Stimulated activated CD4-positive, alpha-beta T cell treated with anti-CD3 and anti-CD28 coated beads, Interleukin-1b, Interleukin-23, amount 100 ng/mL, for 24 hours (primary cell): ENCODE measurements around the gene CLCN4.

Experiments used
- DNase-seq, 4 experiments: peaks; one replicate each; pipeline ENCODE4 v3.0.0-alpha.2; 2020; ENCODE audit warnings: low read depth in 4 of 4, low spot score in 1 of 4

CLCN4 gene

GRCh38 chrX:10193587-10193986 lies 36.8 kb downstream of the CLCN4 start:
- DNase-seq: no peak

GRCh38 chrX:10195425-10195824 lies 38.6 kb downstream of the CLCN4 start:
- no peak for DNase-seq

- no peak for DNase-seq
Observed at GRCh38 chrX:10195947-10196346, 39.2 kb downstream of the CLCN4 start.

GRCh38 chrX:10197279-10198210 lies 40.8 kb downstream of the CLCN4 start:
- DNase-seq: no peak

GRCh38 chrX:10198254-10198653 lies 41.5 kb downstream of the CLCN4 start:
- no peak for DNase-seq

GRCh38 chrX:10199212-10199611 lies 42.4 kb downstream of the CLCN4 start:
- no peak for DNase-seq

- no peak for DNase-seq
Observed at GRCh38 chrX:10203617-10204016, 46.8 kb downstream of the CLCN4 start.

GRCh38 chrX:10206317-10206716 lies 49.5 kb downstream of the CLCN4 start:
- DNase-seq: no peak

GRCh38 chrX:10208281-10208856 lies 51.6 kb downstream of the CLCN4 start:
- DNase-seq: no peak

- no peak for DNase-seq
Observed at GRCh38 chrX:10208953-10209352, 52.2 kb downstream of the CLCN4 start.

- no peak for DNase-seq
Observed at GRCh38 chrX:10212395-10212794, 55.6 kb downstream of the CLCN4 start.

- DNase-seq: no peak
Observed at GRCh38 chrX:10213716-10214115, 56.9 kb downstream of the CLCN4 start.

- DNase-seq: no peak
Observed at GRCh38 chrX:10216208-10216607, 59.4 kb downstream of the CLCN4 start.

- DNase-seq: no peak
Observed at GRCh38 chrX:10217198-10217597, 60.4 kb downstream of the CLCN4 start.

GRCh38 chrX:10221651-10222050 lies 64.9 kb downstream of the CLCN4 start:
- no peak for DNase-seq

- DNase-seq: no peak
Observed at GRCh38 chrX:10223276-10223675, 66.5 kb downstream of the CLCN4 start.

GRCh38 chrX:10223781-10224180 lies 67.0 kb downstream of the CLCN4 start:
- DNase-seq: no peak

GRCh38 chrX:10230222-10230621 lies 73.4 kb downstream of the CLCN4 start:
- DNase-seq: no peak

GRCh38 chrX:10231461-10231860 lies 74.7 kb downstream of the CLCN4 start:
- no peak for DNase-seq

GRCh38 chrX:10233173-10233572 lies 76.4 kb downstream of the CLCN4 start:
- no peak for DNase-seq

- no peak for DNase-seq
Observed at GRCh38 chrX:10233696-10234095, 76.9 kb downstream of the CLCN4 start.

GRCh38 chrX:10235851-10236250 lies 79.1 kb downstream of the CLCN4 start:
- no peak for DNase-seq

- DNase-seq: no peak
Observed at GRCh38 chrX:10237241-10237640, 80.5 kb downstream of the CLCN4 start.
